Progenitor cell of endocrine pancreas (in vitro differentiated cells): Measurements from ENCODE around the gene DRC7. TPM values are rescaled to one million over a fixed set of nuclear protein-coding genes. Genes with fewer than 3 reads are reported as not detected.
"Not testable (repeated sequence)": the region's sequence is repeated elsewhere in the genome, so short reads cannot be mapped to it uniquely, and the experiment has no call there.

Experiments used
- DNase-seq: peaks from one replicate; pipeline ENCODE4 v3.0.0; 2021; ENCODE audit warnings: low spot score; ENCODE audit not compliant: unreplicated experiment
- H3K27ac Mint-ChIP-seq: 2 replicates; pipeline ENCODE4 v1.8.0; 2021; ENCODE audit warnings: mild to moderate bottlenecking, moderate library complexity, mixed read lengths
- H3K27me3 Mint-ChIP-seq: 2 replicates; pipeline ENCODE4 v1.8.0; 2021; ENCODE audit warnings: mixed read lengths
- H3K36me3 Mint-ChIP-seq: 2 replicates; pipeline ENCODE4 v1.8.0; 2022; ENCODE audit warnings: mixed read lengths; ENCODE audit not compliant: insufficient read depth
- H3K4me1 Mint-ChIP-seq: 2 replicates; pipeline ENCODE4 v1.8.0; 2021; ENCODE audit warnings: low read depth, mixed read lengths
- H3K4me3 Mint-ChIP-seq: 2 replicates; pipeline ENCODE4 v1.8.0; 2021; ENCODE audit warnings: low read depth, mild to moderate bottlenecking, moderate library complexity, mixed read lengths
- H3K9me3 Mint-ChIP-seq: 2 replicates; pipeline ENCODE4 v1.8.0; 2021; ENCODE audit warnings: low read depth, mixed read lengths
- total RNA-seq: library from RNA; stranded (reverse); gene quantifications from 2 replicates; pipeline ENCODE4 v1.2.1, GENCODE V29; 2021
- TF ChIP-seq, protein P1 (sequence below): fragments of 200-600 bp; sonication (generic); IDR thresholded peaks from one replicate; pipeline ENCODE4 v1.5.0; 2021; ENCODE audit warnings: antibody characterized with exemption, mild to moderate bottlenecking; ENCODE audit not compliant: unreplicated experiment

Gene DRC7
- total RNA-seq, 1 donor from 2014 or later: 6.8 TPM

DNA sequence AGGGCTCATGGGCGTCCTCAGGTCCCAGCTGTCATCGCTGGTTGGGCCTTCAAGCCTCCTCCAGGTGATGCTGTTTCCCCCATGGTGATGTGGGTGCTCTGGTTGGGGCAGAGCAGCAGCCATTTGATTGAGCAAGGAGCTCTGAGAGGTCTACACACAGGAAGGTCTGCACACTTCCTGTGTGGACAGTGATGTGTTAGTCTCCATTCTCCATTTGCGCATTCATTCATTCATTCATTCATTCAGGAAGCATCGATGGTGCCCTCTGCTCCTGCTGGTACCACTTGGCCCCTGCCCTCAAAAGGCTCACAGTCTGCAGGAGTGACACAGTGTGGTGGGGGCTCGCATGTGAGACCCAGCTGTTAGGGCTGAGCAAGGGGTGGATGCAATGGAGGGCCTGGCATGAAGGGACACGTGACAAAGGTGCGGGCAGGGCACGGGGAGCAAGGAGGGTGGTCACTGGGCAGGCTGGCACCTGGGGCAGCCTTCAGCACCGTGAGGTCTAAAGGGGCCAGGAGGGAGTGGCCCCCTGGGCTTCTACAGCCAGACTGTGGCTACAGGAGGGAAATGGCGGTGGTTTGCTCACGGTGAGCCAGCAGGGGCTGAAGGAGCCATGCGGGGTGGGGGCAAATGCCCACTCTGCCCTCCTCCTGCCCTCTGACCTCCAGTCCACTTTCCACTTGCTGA lies 25.0 kb upstream of the DRC7 start:
- Mint-ChIP-seq H3K9me3 (no peaks in the 10 kb centered on the region), H3K27ac (no peak overlapping the region), H3K4me3 (no peak overlapping the region), H3K4me1 (peaks cover 3% of the 10 kb centered on the region), H3K27me3 (peaks cover 7% of the 10 kb centered on the region), H3K36me3 (no peaks in the 10 kb centered on the region)
- TF ChIP-seq, protein P1, sequence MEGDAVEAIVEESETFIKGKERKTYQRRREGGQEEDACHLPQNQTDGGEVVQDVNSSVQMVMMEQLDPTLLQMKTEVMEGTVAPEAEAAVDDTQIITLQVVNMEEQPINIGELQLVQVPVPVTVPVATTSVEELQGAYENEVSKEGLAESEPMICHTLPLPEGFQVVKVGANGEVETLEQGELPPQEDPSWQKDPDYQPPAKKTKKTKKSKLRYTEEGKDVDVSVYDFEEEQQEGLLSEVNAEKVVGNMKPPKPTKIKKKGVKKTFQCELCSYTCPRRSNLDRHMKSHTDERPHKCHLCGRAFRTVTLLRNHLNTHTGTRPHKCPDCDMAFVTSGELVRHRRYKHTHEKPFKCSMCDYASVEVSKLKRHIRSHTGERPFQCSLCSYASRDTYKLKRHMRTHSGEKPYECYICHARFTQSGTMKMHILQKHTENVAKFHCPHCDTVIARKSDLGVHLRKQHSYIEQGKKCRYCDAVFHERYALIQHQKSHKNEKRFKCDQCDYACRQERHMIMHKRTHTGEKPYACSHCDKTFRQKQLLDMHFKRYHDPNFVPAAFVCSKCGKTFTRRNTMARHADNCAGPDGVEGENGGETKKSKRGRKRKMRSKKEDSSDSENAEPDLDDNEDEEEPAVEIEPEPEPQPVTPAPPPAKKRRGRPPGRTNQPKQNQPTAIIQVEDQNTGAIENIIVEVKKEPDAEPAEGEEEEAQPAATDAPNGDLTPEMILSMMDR: no peak
- no peak for DNase-seq

DNA sequence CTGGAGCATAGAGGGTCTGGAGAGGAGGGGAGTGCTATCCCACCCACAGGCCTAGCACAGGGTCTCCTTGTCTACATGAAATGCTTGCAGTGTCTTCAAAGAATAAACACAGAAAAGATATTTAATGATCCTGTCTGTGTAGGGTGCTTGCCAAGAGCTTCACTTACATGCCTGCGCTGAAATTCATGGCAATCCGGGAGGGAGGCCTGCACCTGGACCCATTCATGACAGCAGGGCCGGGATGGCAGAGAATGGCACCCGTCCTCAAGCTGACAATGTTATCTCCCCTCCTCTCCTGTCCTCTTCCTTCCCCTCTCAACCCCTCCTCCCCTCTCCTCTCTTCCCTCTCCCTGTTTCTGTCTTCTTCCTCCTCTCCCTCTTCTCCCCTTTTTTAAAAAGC lies 24.4 kb upstream of the DRC7 start:
- Mint-ChIP-seq H3K4me3 (no peak overlapping the region), H3K4me1 (peaks cover 3% of the 10 kb centered on the region), H3K36me3 (no peaks in the 10 kb centered on the region), H3K27me3 (peaks cover 7% of the 10 kb centered on the region), H3K9me3 (no peaks in the 10 kb centered on the region), H3K27ac (no peak overlapping the region)
- no peak for DNase-seq
- TF ChIP-seq, protein P1: no peak

DNA sequence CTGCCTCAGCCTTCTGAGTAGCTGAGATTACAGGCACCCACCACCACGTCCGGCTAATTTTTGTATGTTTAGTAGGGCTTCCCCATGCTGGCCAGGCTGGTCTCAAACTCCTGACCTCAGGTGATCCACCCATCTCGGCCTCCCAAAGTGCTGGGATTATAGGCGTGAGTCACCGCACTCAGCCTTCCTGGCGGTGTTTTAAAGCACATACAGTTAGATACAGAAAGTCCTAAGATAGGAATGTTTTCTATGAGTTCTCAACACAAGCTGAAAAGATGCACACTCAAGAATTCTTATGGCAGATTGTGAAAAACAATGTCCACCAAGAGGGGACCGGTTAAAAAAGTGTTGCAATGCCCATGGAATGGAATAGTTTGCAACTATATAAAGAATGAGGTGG lies 23.2 kb upstream of the DRC7 start:
- not testable (repeated sequence) for H3K27me3 Mint-ChIP-seq, H3K36me3 Mint-ChIP-seq, H3K27ac Mint-ChIP-seq, H3K4me1 Mint-ChIP-seq, DNase-seq, H3K9me3 Mint-ChIP-seq, H3K4me3 Mint-ChIP-seq

DNA sequence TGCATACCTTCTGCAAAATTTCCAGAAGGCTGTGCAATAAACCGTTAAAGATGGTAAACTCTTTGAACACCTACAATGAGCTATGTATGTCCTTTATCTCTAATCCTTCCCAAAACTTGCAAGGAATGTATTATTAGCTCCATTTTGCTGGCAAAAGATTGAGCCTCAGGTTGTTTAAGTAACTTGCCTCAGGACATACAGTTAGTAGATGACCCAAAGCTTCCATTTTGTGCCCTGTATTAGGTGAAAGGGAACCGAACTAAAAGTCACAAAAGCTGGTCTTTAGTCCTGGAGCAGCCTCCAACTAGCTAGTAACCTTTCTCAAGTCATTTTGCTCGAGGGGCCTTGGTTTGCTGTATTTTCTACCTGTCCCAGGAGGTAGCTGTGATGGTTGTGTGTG lies 22.2 kb upstream of the DRC7 start:
- DNase-seq: no peak
- Mint-ChIP-seq H3K27ac (no peak overlapping the region), H3K4me1 (peaks cover 9% of the 10 kb centered on the region), H3K4me3 (no peak overlapping the region), H3K9me3 (no peaks in the 10 kb centered on the region), H3K36me3 (no peaks in the 10 kb centered on the region), H3K27me3 (peaks cover 7% of the 10 kb centered on the region)
- TF ChIP-seq, protein P1: no peak

DNA sequence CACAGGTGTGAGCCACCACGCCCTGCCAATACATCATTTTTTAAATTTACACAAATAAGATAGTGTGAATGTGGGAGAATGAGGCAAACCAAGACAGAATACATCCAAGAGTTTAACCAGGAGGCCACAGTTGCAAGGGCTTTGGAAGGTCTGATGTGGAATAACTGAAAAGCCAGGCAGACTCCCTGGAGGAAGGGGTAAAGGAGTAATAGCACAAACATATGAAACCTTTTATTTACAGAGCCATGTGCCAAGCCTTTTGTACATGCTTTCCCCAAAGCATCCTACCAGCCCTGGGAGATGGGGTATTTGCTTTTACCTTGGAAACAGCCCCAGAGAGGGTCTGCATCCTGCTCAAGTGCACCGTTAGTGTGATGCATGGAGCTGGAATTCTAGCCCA lies 21.8 kb upstream of the DRC7 start:
- DNase-seq: no peak
- Mint-ChIP-seq H3K4me1 (peaks cover 11% of the 10 kb centered on the region), H3K4me3 (no peak overlapping the region), H3K27me3 (peaks cover 7% of the 10 kb centered on the region), H3K27ac (no peak overlapping the region), H3K9me3 (no peaks in the 10 kb centered on the region), H3K36me3 (no peaks in the 10 kb centered on the region)
- TF ChIP-seq, protein P1: no peak
